SK-N-SH treated with all-trans-retinoic acid at 6 μM for 48 hours (cell line): Measurements from ENCODE around the gene APCDD1L.

ENCODE experiments used
- ARNTL ChIP-seq: fragments of 450-650 bp; formaldehyde crosslinking; IDR thresholded peaks from 2 replicates; pipeline ENCODE4 v1.5.0; 2020; ENCODE audit warnings: low read depth, mild to moderate bottlenecking, moderate library complexity, borderline replicate concordance
- CSDC2 ChIP-seq: fragments of 250-450 bp; sonication (Bioruptor Pico); IDR thresholded peaks from 2 replicates; pipeline ENCODE4 v1.5.0; 2020; ENCODE audit warnings: mild to moderate bottlenecking, moderate library complexity
- TCF4 ChIP-seq: fragments of 250-450 bp; sonication (Bioruptor Pico); IDR thresholded peaks from 2 replicates; pipeline ENCODE4 v1.8.0; 2021; ENCODE audit warnings: mild to moderate bottlenecking, moderate library complexity, borderline replicate concordance
- ZFP30 ChIP-seq: fragments of 450-650 bp; formaldehyde crosslinking; IDR thresholded peaks from 2 replicates; pipeline ENCODE4 v1.5.0; 2022; ENCODE audit warnings: mild to moderate bottlenecking, moderate library complexity
- TF ChIP-seq, protein P1 (sequence below): fragments of 250-450 bp; sonication (Bioruptor Pico); IDR thresholded peaks from 2 replicates; pipeline ENCODE4 v1.8.0; 2020; ENCODE audit warnings: mild to moderate bottlenecking, moderate library complexity, borderline replicate concordance
- TF ChIP-seq, protein P2 (sequence below): fragments of 250-450 bp; sonication (Bioruptor Pico); IDR thresholded peaks from 2 replicates; pipeline ENCODE4 v1.5.1; 2021; ENCODE audit warnings: mild to moderate bottlenecking, moderate library complexity

DNA sequence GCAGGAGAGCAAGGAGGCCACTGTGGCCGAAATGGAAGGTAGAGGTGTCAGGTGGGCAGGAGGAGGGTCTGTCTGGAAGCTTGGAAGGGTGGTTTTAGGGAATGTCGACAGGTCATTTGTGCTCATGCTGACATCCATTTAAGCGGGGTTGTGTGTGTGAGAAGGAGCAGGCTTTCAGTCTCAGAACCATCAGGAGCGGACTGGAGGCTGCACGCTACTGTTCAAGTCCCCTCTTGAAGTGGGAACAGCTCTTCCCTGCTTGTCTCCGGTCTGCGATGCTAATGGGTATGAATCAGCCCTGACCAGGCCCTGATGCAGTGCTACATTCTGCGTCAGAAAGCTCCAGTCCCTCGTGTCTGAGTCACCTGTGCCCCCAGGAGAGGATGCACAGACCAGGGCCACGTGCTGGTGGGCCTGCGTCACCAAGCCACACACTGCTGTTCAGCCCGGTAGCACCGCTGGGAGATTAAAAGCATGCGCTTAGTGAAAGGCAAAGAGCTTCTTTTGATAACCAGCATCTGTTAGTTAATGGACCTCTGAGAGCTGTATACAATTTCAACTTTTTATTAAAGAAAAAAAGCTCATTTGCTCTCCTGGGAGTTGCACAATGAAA, 58.0 kb downstream of the APCDD1L start:
- TF ChIP-seq CSDC2 (CRISPR knock-in tag) (no peak), TCF4 (CRISPR knock-in tag) (no peak), ARNTL (no peak), ZFP30 (CRISPR knock-in tag) (no peak)
- TF ChIP-seq, protein P1, sequence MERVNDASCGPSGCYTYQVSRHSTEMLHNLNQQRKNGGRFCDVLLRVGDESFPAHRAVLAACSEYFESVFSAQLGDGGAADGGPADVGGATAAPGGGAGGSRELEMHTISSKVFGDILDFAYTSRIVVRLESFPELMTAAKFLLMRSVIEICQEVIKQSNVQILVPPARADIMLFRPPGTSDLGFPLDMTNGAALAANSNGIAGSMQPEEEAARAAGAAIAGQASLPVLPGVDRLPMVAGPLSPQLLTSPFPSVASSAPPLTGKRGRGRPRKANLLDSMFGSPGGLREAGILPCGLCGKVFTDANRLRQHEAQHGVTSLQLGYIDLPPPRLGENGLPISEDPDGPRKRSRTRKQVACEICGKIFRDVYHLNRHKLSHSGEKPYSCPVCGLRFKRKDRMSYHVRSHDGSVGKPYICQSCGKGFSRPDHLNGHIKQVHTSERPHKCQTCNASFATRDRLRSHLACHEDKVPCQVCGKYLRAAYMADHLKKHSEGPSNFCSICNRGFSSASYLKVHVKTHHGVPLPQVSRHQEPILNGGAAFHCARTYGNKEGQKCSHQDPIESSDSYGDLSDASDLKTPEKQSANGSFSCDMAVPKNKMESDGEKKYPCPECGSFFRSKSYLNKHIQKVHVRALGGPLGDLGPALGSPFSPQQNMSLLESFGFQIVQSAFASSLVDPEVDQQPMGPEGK (CRISPR knock-in tag), result no peak
- TF ChIP-seq, protein P2, sequence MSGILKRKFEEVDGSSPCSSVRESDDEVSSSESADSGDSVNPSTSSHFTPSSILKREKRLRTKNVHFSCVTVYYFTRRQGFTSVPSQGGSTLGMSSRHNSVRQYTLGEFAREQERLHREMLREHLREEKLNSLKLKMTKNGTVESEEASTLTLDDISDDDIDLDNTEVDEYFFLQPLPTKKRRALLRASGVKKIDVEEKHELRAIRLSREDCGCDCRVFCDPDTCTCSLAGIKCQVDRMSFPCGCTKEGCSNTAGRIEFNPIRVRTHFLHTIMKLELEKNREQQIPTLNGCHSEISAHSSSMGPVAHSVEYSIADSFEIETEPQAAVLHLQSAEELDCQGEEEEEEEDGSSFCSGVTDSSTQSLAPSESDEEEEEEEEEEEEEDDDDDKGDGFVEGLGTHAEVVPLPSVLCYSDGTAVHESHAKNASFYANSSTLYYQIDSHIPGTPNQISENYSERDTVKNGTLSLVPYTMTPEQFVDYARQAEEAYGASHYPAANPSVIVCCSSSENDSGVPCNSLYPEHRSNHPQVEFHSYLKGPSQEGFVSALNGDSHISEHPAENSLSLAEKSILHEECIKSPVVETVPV (CRISPR knock-in tag), result no peak
